Naive thymus-derived CD4-positive, alpha-beta T cell (primary cell): ENCODE results near the gene MIER2. TPM values are rescaled to one million over a fixed set of nuclear protein-coding genes. Genes with fewer than 3 reads are reported as not detected.

Source experiments
- ATAC-seq: fragments of 150-1000 bp; cut with Tn5 transposase; 2 replicates; pipeline ENCODE4 v1.10.0; 2021; ENCODE audit warnings: mild to moderate bottlenecking, moderate library complexity
- CTCF ChIA-PET: fragments of 350-600 bp; sonication (Branson Sonifier 250); formaldehyde crosslinking; loops from one replicate; lab custom pipeline; 2021; ENCODE audit warnings: antibody characterized with exemption; lab: Charles Lee
- POLR2A ChIA-PET: fragments of 350-600 bp; sonication (Branson Sonifier 250); formaldehyde crosslinking; loops from one replicate; lab custom pipeline; 2021; ENCODE audit warnings: antibody characterized with exemption, inconsistent platforms; lab: Charles Lee
- DNase-seq, 9 donors: peaks; one replicate each; pipeline versions ENCODE4 v3.0.0 to v3.0.0-alpha.2; 2020 to 2022; ENCODE audit warnings: mixed read lengths in 1 of 9
- H3K27ac ChIP-seq: one replicate; pipeline ENCODE4 v1.7.0; 2013; ENCODE audit warnings: mild to moderate bottlenecking, low read depth, low read length, moderate library complexity
- H3K27me3 ChIP-seq, 2 donors: one replicate each; pipeline ENCODE4 v1.7.0; 2013; ENCODE audit warnings: low read length in 2 of 2, mild to moderate bottlenecking in 2 of 2, moderate library complexity in 2 of 2; ENCODE audit not compliant: control insufficient read depth in 2 of 2, insufficient read depth in 2 of 2
- H3K36me3 ChIP-seq, 3 experiments: 1 replicate in 2 of 3; 2 replicates in 1 of 3; pipeline ENCODE4 v1.7.0; 2013; ENCODE audit warnings: low read length in 3 of 3, mild to moderate bottlenecking in 3 of 3, moderate library complexity in 1 of 3; ENCODE audit not compliant: insufficient read depth in 3 of 3, control insufficient read depth in 2 of 3
- H3K4me1 ChIP-seq, 2 donors: one replicate each; pipeline ENCODE4 v1.7.0; 2013; ENCODE audit warnings: low read length in 2 of 2, mild to moderate bottlenecking in 2 of 2, moderate library complexity in 1 of 2; ENCODE audit not compliant: control insufficient read depth in 2 of 2, insufficient read depth in 2 of 2
- H3K4me3 ChIP-seq: 2 replicates; pipeline ENCODE4 v1.7.0; 2013; ENCODE audit warnings: mild to moderate bottlenecking, low read length
- H3K9me3 ChIP-seq, 3 experiments: 1 replicate in 2 of 3; 2 replicates in 1 of 3; pipeline ENCODE4 v1.7.0; 2013; ENCODE audit warnings: low read length in 3 of 3; ENCODE audit not compliant: control insufficient read depth in 2 of 3
- H3K27ac Mint-ChIP-seq, 9 donors: one replicate each; pipeline ENCODE4 v1.8.0; 2020 to 2022; ENCODE audit warnings: mixed read lengths in 9 of 9, mild to moderate bottlenecking in 8 of 9, moderate library complexity in 5 of 9, inconsistent platforms in 2 of 9
- H3K27me3 Mint-ChIP-seq, 5 donors: one replicate each; pipeline ENCODE4 v1.8.0; 2021 to 2022; ENCODE audit warnings: mixed read lengths in 5 of 5, mild to moderate bottlenecking in 1 of 5
- H3K36me3 Mint-ChIP-seq, 5 donors: one replicate each; pipeline ENCODE4 v1.8.0; 2020 to 2022; ENCODE audit warnings: mixed read lengths in 5 of 5, mild to moderate bottlenecking in 3 of 5, inconsistent platforms in 1 of 5
- H3K4me1 Mint-ChIP-seq, 7 donors: one replicate each; pipeline ENCODE4 v1.8.0; 2020 to 2022; ENCODE audit warnings: mixed read lengths in 7 of 7, mild to moderate bottlenecking in 3 of 7, inconsistent platforms in 1 of 7
- H3K4me3 Mint-ChIP-seq, 10 donors: one replicate each; pipeline ENCODE4 v1.8.0; 2020 to 2022; ENCODE audit warnings: mild to moderate bottlenecking in 10 of 10, mixed read lengths in 10 of 10, moderate library complexity in 6 of 10, inconsistent platforms in 2 of 10
- H3K9me3 Mint-ChIP-seq, 11 donors: one replicate each; pipeline ENCODE4 v1.8.0; 2020 to 2022; ENCODE audit warnings: mixed read lengths in 11 of 11, mild to moderate bottlenecking in 4 of 11, inconsistent platforms in 1 of 11, moderate library complexity in 1 of 11
- intact Hi-C, 2 donors: fragments of 100-400 bp; cut with micrococcal nuclease; formaldehyde crosslinking; loops; one replicate each; pipeline ENCODE4 v1.15.1; 2023
- polyA plus RNA-seq, 2 donors: library from polyadenylated mRNA; unstranded; fragments of 300-500 nt; fragmentation: Illumina TruSeq; gene quantifications; one replicate each; pipeline ENCODE4 v1.2.3, GENCODE V29; 2021
- total RNA-seq, 6 experiments: library from RNA in 5 of 6; stranded (reverse) in 5 of 6; gene quantifications; 1 replicate in 5 of 6; 2 replicates in 1 of 6; pipeline ENCODE4 v1.2.3 and lab custom pipeline; 2021 to 2026

MIER2 gene
- total and polyA plus RNA-seq, 7 experiments from 2014 or later: 3.9 to 24.6 (median 16.4) TPM

DNA sequence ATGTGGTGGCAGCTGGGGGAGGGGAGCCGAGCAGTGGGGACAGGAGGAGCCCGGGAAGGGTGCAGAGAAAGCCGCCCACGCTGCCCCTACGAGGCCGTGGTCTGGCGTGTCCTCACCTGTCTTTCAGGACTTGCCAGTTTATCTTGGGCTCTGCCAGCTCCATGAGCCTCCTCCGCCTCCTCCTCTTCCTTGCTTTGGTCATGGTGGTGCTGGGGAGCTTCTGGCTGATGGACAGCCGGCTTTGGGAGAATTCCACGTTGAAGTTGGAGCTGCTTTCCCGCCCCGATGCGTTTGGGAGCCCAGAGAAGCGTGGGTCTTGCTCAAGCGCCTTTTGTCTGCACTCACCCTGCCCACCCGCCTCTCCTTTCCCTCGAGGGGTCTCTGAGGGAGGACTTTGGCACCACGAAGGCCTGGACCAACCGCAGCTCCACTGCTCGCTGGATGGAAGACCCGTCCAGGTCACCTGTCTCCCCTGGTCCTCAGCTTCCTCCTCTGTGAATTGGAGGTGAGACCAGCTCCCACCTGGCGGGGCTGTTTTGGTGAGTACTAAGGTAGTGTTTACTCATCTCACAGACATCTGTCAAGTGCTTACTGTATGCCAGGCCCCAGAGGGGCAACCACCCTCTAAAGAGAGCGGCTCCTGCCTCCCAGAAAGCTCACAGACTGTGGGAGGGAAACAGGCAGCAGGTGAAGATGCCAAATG, 29.7 kb upstream of the MIER2 start:
- no peaks in the 10 kb centered on the region for H3K36me3 ChIP-seq
- intact Hi-C loops: no loop called here
- H3K4me3 ChIP-seq: no peak overlapping the region
- H3K9me3 ChIP-seq: no peaks in the 10 kb centered on the region
- ChIA-PET POLR2A (no interaction called here), CTCF (no interaction called here)
- no peak for DNase-seq
- H3K4me1 ChIP-seq: no peaks in the 10 kb centered on the region
- Mint-ChIP-seq H3K4me3 (no peak overlapping the region), H3K36me3 (no peaks in the 10 kb centered on the region), H3K4me1 (peaks cover 0 to 3% (median 0%) of the 10 kb centered on the region in 7 donors), H3K27ac (no peak overlapping the region), H3K27me3 (peaks cover 2 to 45% (median 22%) of the 10 kb centered on the region in 5 donors), H3K9me3 (peaks cover 0 to 1% (median 0%) of the 10 kb centered on the region in 11 donors)
- no peak overlapping the region for H3K27ac ChIP-seq
- ATAC-seq: no peak
- no peaks in the 10 kb centered on the region for H3K27me3 ChIP-seq

DNA sequence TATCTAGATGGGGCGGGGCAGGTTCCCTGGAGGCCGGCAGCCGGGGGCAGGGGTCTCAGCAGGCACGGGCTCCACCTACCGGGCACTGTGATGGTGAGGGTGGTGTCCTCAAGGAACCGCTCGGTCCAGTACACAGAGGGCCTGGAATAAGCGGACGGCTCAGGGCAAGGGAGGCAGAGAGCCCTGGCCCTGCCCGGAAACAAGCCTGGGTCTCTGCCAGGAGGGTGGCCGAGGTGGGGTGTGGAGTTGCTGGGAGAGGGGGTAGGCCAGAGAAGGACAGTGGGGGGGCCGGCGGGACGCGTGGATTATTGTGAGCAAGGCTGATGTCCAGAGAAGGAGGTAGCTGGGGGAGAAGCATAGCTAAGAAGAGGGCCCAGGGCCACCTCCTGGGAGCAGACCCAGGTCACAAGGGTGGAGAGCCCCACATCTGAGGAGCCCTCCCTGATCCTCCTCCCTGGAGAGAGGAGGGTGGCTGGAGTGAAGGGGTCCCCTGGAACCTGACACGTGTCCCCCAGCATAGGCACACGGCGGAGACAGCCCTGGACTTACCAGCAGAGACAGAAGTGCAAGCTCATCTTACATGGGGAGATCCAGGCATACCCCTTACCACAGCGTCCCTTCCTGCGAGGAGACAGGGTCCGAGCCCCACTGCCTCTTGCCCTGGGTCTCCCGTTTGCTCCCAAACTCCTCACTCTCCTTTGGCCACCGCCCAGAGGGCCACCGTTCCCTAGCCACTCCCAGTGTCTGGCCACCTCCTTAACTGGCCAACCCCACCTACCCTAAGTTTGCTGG, 29.0 kb upstream of the MIER2 start:
- POLR2A ChIA-PET: no interaction called here
- no peak overlapping the region for H3K27ac ChIP-seq
- H3K4me3 ChIP-seq: no peak overlapping the region
- H3K9me3 ChIP-seq: no peaks in the 10 kb centered on the region
- Mint-ChIP-seq H3K4me3 (no peak overlapping the region), H3K9me3 (peaks cover 0 to 1% (median 0%) of the 10 kb centered on the region in 11 donors), H3K27me3 (peaks cover 2 to 53% (median 28%) of the 10 kb centered on the region in 5 donors), H3K4me1 (peaks cover 0 to 3% (median 0%) of the 10 kb centered on the region in 7 donors), H3K27ac (no peak overlapping the region), H3K36me3 (no peaks in the 10 kb centered on the region)
- ATAC-seq (no peak), DNase-seq (no peak)
- H3K4me1 ChIP-seq: no peaks in the 10 kb centered on the region
- CTCF ChIA-PET: no interaction called here
- no peaks in the 10 kb centered on the region for H3K27me3 ChIP-seq
- intact Hi-C loops: no loop called here
- no peaks in the 10 kb centered on the region for H3K36me3 ChIP-seq

DNA sequence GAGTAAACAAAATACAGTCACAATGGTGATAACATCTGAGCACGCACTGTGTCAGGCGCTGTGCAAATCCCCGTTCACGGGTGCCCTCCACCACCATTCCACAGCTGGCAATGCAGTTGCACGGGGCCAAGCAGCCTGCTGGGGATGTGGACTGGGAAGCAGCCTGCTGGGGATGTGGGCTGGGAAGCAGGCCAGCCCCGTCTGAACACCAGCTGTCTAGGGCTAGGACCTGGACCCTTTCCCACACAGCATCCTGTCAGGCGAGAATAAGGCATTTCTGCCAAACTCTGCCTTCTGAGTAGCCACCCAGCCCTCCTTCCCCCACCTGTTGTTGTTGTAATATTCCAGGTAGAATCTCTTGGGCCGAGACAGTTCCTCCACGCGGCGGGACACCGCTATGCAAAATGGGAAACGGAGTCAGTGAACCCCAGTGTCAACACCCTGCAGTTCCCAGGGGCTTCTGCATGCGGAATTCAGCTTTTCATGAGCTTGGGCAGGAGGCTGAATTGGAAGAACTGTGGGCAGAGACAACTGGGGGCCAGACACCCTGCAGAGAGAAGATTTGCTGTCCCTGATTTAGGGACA, 27.8 kb upstream of the MIER2 start:
- POLR2A ChIA-PET: no interaction called here

DNA sequence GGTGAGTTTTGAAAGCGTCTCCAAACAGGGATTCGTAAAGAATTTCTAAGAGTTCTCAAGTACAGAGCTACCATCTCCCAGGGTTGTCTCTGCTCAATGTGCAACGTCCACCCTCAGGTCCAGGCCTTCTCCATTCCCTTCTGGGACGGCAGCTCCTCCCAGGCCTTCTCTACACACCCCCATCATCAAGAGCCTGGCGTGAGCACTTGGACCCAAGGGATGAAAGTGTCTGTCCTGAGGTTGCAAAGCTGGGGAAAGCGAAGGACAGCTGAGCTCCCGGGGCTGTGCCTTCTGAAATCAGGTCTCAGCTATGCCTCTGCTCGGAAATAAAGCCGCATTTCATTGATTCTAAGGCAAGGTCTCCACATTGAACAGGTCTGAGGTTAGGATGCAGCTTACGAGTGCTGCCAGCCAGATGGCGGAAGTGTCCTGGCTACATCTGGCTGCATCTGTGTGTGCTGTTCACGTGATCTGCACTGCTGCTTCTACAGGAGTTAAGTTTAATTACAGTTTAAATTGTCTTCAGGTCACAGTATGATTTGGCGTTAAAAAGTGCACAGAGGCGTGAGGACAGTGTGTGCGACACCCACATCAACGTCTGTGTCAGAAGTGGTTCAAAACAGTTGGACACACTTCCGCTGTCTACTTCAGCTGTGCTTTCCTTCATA, 27.0 kb upstream of the MIER2 start:
- CTCF ChIA-PET: no interaction called here
- Histone ChIP-seq H3K27me3 (no peaks in the 10 kb centered on the region), H3K9me3 (no peaks in the 10 kb centered on the region), H3K4me1 (no peaks in the 10 kb centered on the region), H3K27ac (no peak overlapping the region), H3K36me3 (no peaks in the 10 kb centered on the region), H3K4me3 (no peak overlapping the region)
- Mint-ChIP-seq H3K9me3 (peaks cover 0 to 1% (median 0%) of the 10 kb centered on the region in 11 donors), H3K27me3 (peaks cover 4 to 61% (median 35%) of the 10 kb centered on the region in 5 donors), H3K36me3 (no peaks in the 10 kb centered on the region), H3K27ac (peak overlapping the region in 1 of 9 donors; percentile 65), H3K4me1 (no peaks in the 10 kb centered on the region), H3K4me3 (no peak overlapping the region)
- ATAC-seq: no peak
- DNase-seq: no peak
- intact Hi-C loops: no loop called here
- POLR2A ChIA-PET: no interaction called here

More for the DNA sequence above, 27.8 kb upstream of the MIER2 start:
- Histone ChIP-seq H3K4me1 (no peaks in the 10 kb centered on the region), H3K36me3 (no peaks in the 10 kb centered on the region), H3K27me3 (no peaks in the 10 kb centered on the region), H3K4me3 (no peak overlapping the region), H3K9me3 (no peaks in the 10 kb centered on the region), H3K27ac (no peak overlapping the region)
- Mint-ChIP-seq H3K4me1 (no peaks in the 10 kb centered on the region), H3K4me3 (no peak overlapping the region), H3K27me3 (peaks cover 2 to 54% (median 28%) of the 10 kb centered on the region in 5 donors), H3K9me3 (peaks cover 0 to 1% (median 0%) of the 10 kb centered on the region in 11 donors), H3K27ac (no peak overlapping the region), H3K36me3 (no peaks in the 10 kb centered on the region)
- no peak for ATAC-seq
- intact Hi-C loops: no loop called here
- CTCF ChIA-PET: no interaction called here
- no peak for DNase-seq

DNA sequence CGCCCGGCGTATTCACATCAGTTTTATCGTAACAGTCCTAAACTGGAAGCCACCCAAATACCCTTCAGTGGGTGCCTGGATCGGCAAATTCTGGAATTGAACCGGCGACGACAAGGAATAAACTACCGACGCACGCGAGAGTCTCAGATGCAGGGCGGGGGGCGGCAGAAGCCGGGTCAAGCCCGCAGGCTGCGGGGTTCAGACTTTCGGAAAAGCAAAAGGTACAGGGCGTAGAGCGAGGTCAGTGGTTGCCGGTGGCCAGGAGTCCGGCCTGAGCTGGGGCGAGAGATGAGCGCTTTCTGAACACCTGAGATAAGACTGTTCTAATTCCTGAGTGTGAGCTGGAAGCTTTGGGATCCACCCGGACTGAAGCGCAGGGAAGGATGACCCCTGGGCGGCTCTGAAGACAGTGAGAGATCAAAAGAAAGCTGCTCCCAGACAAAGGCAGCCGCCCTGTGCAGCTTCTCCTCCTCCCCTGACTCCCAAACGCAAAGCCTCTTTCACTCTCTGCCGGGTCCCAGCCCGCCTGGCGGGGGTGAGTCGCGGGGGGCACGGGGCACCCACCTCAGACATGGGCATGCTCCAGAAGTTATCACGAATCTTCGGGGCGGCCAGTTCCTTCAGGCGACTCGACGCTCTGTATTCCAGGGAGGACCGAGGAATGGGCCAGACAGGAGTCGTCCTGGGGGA, 26.2 kb upstream of the MIER2 start:
- no peaks in the 10 kb centered on the region for H3K4me1 ChIP-seq
- no peak for ATAC-seq
- no peak overlapping the region for H3K27ac ChIP-seq
- no peaks in the 10 kb centered on the region for H3K4me1 Mint-ChIP-seq
- intact Hi-C loops: no loop called here
- H3K27ac Mint-ChIP-seq: no peak overlapping the region
- no peaks in the 10 kb centered on the region for H3K36me3 ChIP-seq
- H3K36me3 Mint-ChIP-seq: no peaks in the 10 kb centered on the region
- ChIA-PET POLR2A (no interaction called here), CTCF (no interaction called here)
- H3K4me3 ChIP-seq: no peak overlapping the region
- H3K9me3 ChIP-seq: no peaks in the 10 kb centered on the region
- no peaks in the 10 kb centered on the region for H3K27me3 ChIP-seq
- H3K9me3 Mint-ChIP-seq: peaks cover 0 to 1% (median 0%) of the 10 kb centered on the region in 11 donors
- DNase-seq: no peak
- H3K27me3 Mint-ChIP-seq: peaks cover 5 to 61% (median 40%) of the 10 kb centered on the region in 5 donors
- H3K4me3 Mint-ChIP-seq: no peak overlapping the region

DNA sequence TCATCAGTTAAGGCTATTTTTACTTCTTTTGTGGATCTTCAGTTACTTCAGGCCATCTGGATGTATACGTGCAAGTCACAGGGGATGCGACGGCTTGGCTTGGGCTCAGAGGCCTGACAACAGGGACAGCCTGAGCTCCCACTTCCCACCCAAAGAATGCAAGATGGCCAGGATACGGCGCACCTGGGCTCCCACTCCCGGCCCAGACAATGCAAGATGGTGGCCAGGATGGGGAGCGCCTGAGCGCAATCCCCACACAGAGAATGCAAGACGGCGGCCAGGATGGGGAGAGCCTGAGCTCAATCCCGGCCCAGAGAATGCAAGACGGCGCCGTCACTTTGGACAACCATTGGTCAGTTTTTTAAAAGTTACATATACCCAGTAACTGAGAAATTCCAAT, 25.3 kb upstream of the MIER2 start:
- Mint-ChIP-seq H3K9me3 (peaks cover 0 to 1% (median 0%) of the 10 kb centered on the region in 11 donors), H3K27ac (no peak overlapping the region), H3K27me3 (peaks cover 5 to 60% (median 43%) of the 10 kb centered on the region in 5 donors), H3K4me3 (no peak overlapping the region), H3K4me1 (no peaks in the 10 kb centered on the region), H3K36me3 (no peaks in the 10 kb centered on the region)
- H3K9me3 ChIP-seq: no peaks in the 10 kb centered on the region
- no peak overlapping the region for H3K4me3 ChIP-seq
- H3K27ac ChIP-seq: no peak overlapping the region
- DNase-seq (no peak), ATAC-seq (no peak)
- ChIA-PET CTCF (interaction anchor here (0.7 kb wide), 1 partner anchor 139 kb away, joined by 4 read pairs; no protein-coding TSS in a partner anchor), POLR2A (no interaction called here)
- H3K36me3 ChIP-seq: no peaks in the 10 kb centered on the region
- intact Hi-C loops: no loop called here
- no peaks in the 10 kb centered on the region for H3K27me3 ChIP-seq
- no peaks in the 10 kb centered on the region for H3K4me1 ChIP-seq
